Body of pancreas (tissue), 4 donors: ENCODE data around the gene KLHL15. TPM values are rescaled to one million over a fixed set of nuclear protein-coding genes. Genes with fewer than 3 reads are reported as not detected.
A peak's percentile ranks its signal among the peaks of the same experiment; 100 is the strongest.
"Not testable (repeated sequence)": the region's sequence is repeated elsewhere in the genome, so short reads cannot be mapped to it uniquely, and the experiment has no call there.

Source experiments
- ATAC-seq: fragments of 150-250 bp; one replicate; pipeline ENCODE4 v1.9.1; 2016
- DNase-seq, 4 donors: peaks; one replicate each; pipeline ENCODE4 v3.0.0-alpha.2; 2019
- H3K27ac ChIP-seq, 4 donors: fragments of 200-600 bp; sonication (generic); 1 replicate in 3 of 4; 2 replicates in 1 of 4; pipeline versions ENCODE4 v1.5.1 to v1.6.1; 2016 to 2019; ENCODE audit warnings: mild to moderate bottlenecking in 1 of 4, mixed read lengths in 1 of 4, moderate library complexity in 1 of 4
- H3K27me3 ChIP-seq, 2 donors: fragments of 200-600 bp; sonication (generic); one replicate each; pipeline ENCODE4 v1.6.0; 2016; ENCODE audit warnings: mild to moderate bottlenecking in 1 of 2
- H3K36me3 ChIP-seq, 2 donors: fragments of 200-600 bp; sonication (generic); replicated peaks in 1 of 2; 2 replicates each; pipeline ENCODE4 v1.5.1; 2016; ENCODE audit warnings: low read depth in 2 of 2; ENCODE audit not compliant: insufficient read depth in 1 of 2
- H3K4me1 ChIP-seq: fragments of 200-600 bp; sonication (generic); one replicate; pipeline ENCODE4 v1.6.0; 2016
- H3K4me3 ChIP-seq, 2 donors: fragments of 200-600 bp; sonication (generic); 1 replicate in 1 of 2; 2 replicates in 1 of 2; pipeline ENCODE4 v1.5.1; 2016 to 2019
- H3K9me3 ChIP-seq, 3 donors: fragments of 200-600 bp; sonication (generic); 1 replicate in 2 of 3; 2 replicates in 1 of 3; pipeline ENCODE4 v1.5.1; 2016
- CTCF ChIP-seq, 7 experiments: fragments of 450-650 bp in 4 of 7; fragments of 200-600 bp in 3 of 7; sonication (generic) in 3 of 7; IDR thresholded peaks; one replicate each; pipeline ENCODE4 v1.5.1; 2016 to 2019; ENCODE audit warnings: antibody characterized with exemption in 7 of 7
- POLR2A ChIP-seq, 3 donors: fragments of 450-650 bp; IDR thresholded peaks; one replicate each; pipeline ENCODE4 v1.6.1; 2016; ENCODE audit warnings: antibody characterized with exemption in 3 of 3, mild to moderate bottlenecking in 2 of 3
- WGBS, 2 donors: methylation state at CpG; one replicate each; pipeline ENCODE4 v1.1.5; 2017; 5-methylcytosine and 5-hydroxymethylcytosine counted together
- intact Hi-C: fragments of 100-400 bp; cut with DNase I; formaldehyde crosslinking; loops from one replicate; pipeline ENCODE4 v1.15.1; 2023
- total RNA-seq, 2 donors: library from RNA; depleted of rRNA; stranded (reverse); fragments of >200 nt; gene quantifications; one replicate each; pipeline ENCODE4 v1.1.0, GENCODE V29; 2016

The KLHL15 gene
- total RNA-seq, 2 donors from 2014 or later, result 4.7 to 7.6 TPM

- H3K4me3 ChIP-seq, H3K27ac ChIP-seq, intact Hi-C loops, H3K4me1 ChIP-seq, H3K27me3 ChIP-seq, DNase-seq, ATAC-seq, H3K36me3 ChIP-seq, H3K9me3 ChIP-seq: not testable (repeated sequence)
- WGBS, 2 donors, result no CpG with 5 or more reads among the region's 24 CpGs
Observed at GRCh38 chrX:24049643-24050042, 22.7 kb upstream of the KLHL15 start.

GRCh38 chrX:24046060-24046459 lies 19.1 kb upstream of the KLHL15 start:
- ATAC-seq, H3K4me3 ChIP-seq, DNase-seq, H3K4me1 ChIP-seq, intact Hi-C loops, H3K27ac ChIP-seq, H3K36me3 ChIP-seq, H3K9me3 ChIP-seq, H3K27me3 ChIP-seq: not testable (repeated sequence)

GRCh38 chrX:24037729-24038128 lies 10.7 kb upstream of the KLHL15 start:
- 40 to 65% methylated on average over 2 to 4 of the region's 4 CpGs for WGBS, 2 donors
- TF ChIP-seq POLR2A (IDR thresholded peaks at IDR 0.05), result no peak

GRCh38 chrX:24034485-24034884 lies 7.5 kb upstream of the KLHL15 start:
- H3K9me3 ChIP-seq, result no peaks in the 10 kb centered on the region
- intact Hi-C loops, result no loop called here
- no peak for ATAC-seq
- no peaks in the 10 kb centered on the region for H3K27me3 ChIP-seq
- no peak overlapping the region for H3K4me3 ChIP-seq
- WGBS, 2 donors, result 81 to 86% methylated on average over 1 to 5 of the region's 5 CpGs
- TF ChIP-seq POLR2A (IDR thresholded peaks at IDR 0.05), result no peak
- DNase-seq, result no peak
- H3K36me3 ChIP-seq, result no peaks in the 10 kb centered on the region
- no peak overlapping the region for H3K27ac ChIP-seq
- H3K4me1 ChIP-seq, result no peaks in the 10 kb centered on the region

More at GRCh38 chrX:24037729-24038128, 10.7 kb upstream of the KLHL15 start:
- Histone ChIP-seq H3K4me3 (no peak overlapping the region), H3K27ac (no peak overlapping the region), H3K9me3 (no peaks in the 10 kb centered on the region), H3K27me3 (no peaks in the 10 kb centered on the region), H3K36me3 (no peaks in the 10 kb centered on the region), H3K4me1 (no peaks in the 10 kb centered on the region)
- ATAC-seq (no peak), DNase-seq (no peak)
- intact Hi-C loops, result no loop called here

GRCh38 chrX:24030597-24030996 lies 3.6 kb upstream of the KLHL15 start:
- no peak overlapping the region for H3K27ac ChIP-seq
- no peaks in the 10 kb centered on the region for H3K27me3 ChIP-seq
- H3K4me3 ChIP-seq, result no peak overlapping the region
- no peak for TF ChIP-seq CTCF (IDR thresholded peaks at IDR 0.05)
- TF ChIP-seq POLR2A (IDR thresholded peaks at IDR 0.05), result no peak
- DNase-seq, result no peak
- no peaks in the 10 kb centered on the region for H3K4me1 ChIP-seq
- intact Hi-C loops, result no loop called here
- ATAC-seq, result no peak
- no peaks in the 10 kb centered on the region for H3K36me3 ChIP-seq
- WGBS, 2 donors, result 67 to 79% methylated on average over 5 of the region's 5 CpGs
- H3K9me3 ChIP-seq, result no peaks in the 10 kb centered on the region

- 88 to 98% methylated on average over 3 to 6 of the region's 6 CpGs for WGBS, 2 donors
- Histone ChIP-seq H3K4me1 (peaks cover 4% of the 10 kb centered on the region), H3K36me3 (no peaks in the 10 kb centered on the region), H3K27ac (no peak overlapping the region), H3K9me3 (no peaks in the 10 kb centered on the region), H3K4me3 (no peak overlapping the region), H3K27me3 (no peaks in the 10 kb centered on the region)
- ATAC-seq, result no peak
- intact Hi-C loops, result no loop called here
- TF ChIP-seq CTCF (IDR thresholded peaks at IDR 0.05) (no peak), POLR2A (IDR thresholded peaks at IDR 0.05) (no peak)
- no peak for DNase-seq
Observed at GRCh38 chrX:24027985-24028384, 999 bp upstream of the KLHL15 start.

- Histone ChIP-seq H3K27ac (peak overlapping the region; percentile 87 to 99 (median 94)), H3K36me3 (no peaks in the 10 kb centered on the region), H3K9me3 (no peaks in the 10 kb centered on the region), H3K27me3 (no peaks in the 10 kb centered on the region), H3K4me3 (no peak overlapping the region), H3K4me1 (peaks cover 4% of the 10 kb centered on the region)
- ATAC-seq (no peak), DNase-seq (no peak)
- WGBS, 2 donors, result 1 to 2% methylated on average over 12 to 13 of the region's 13 CpGs
- no peak for TF ChIP-seq POLR2A (IDR thresholded peaks at IDR 0.05)
- no peak for TF ChIP-seq CTCF (IDR thresholded peaks at IDR 0.05)
- intact Hi-C loops, result no loop called here
Observed at GRCh38 chrX:24026432-24026831, 554 bp downstream of the KLHL15 start.
